Urinary bladder (tissue), 4 donors: ENCODE results near the gene SP6. TPM values are rescaled to one million over a fixed set of nuclear protein-coding genes. Genes with fewer than 3 reads are reported as not detected.

Experiments used
- DNase-seq: peaks from one replicate; pipeline ENCODE4 v3.0.0-alpha.2; 2015; ENCODE audit errors: extremely low spot score
- H3K27ac ChIP-seq: one replicate; pipeline ENCODE4 v1.5.1; 2013; ENCODE audit warnings: low read depth, mild to moderate bottlenecking, moderate library complexity
- H3K36me3 ChIP-seq: one replicate; pipeline ENCODE4 v1.6.1; 2013; ENCODE audit warnings: mild to moderate bottlenecking, moderate library complexity; ENCODE audit not compliant: insufficient read depth
- H3K4me1 ChIP-seq: one replicate; pipeline ENCODE4 v1.6.1; 2013; ENCODE audit warnings: mild to moderate bottlenecking, moderate library complexity; ENCODE audit not compliant: insufficient read depth
- H3K4me3 ChIP-seq: one replicate; pipeline ENCODE4 v1.5.1; 2013; ENCODE audit warnings: low read depth, low read length
- WGBS: extraction: QIAGEN DNeasy Blood & Tissue Kit; methylation state at CpG from one replicate; pipeline ENCODE4 v1.1.7; 2013; 5-methylcytosine and 5-hydroxymethylcytosine counted together
- polyA plus RNA-seq: library from polyadenylated mRNA; stranded (reverse); fragments of 200-250 nt; gene quantifications from one replicate; pipeline ENCODE4 v1.2.3, GENCODE V29; 2013
- total RNA-seq: library from RNA; depleted of rRNA; stranded (reverse); fragments of >200 nt; gene quantifications from one replicate; pipeline ENCODE4 v1.2.3, GENCODE V29; 2014
- donor health status: healthy with polysubstance abuse.
- donor health status: healthy.

The SP6 gene
- total and polyA plus RNA-seq, 2 donors, result 2.2 to 2.3 TPM

DNA sequence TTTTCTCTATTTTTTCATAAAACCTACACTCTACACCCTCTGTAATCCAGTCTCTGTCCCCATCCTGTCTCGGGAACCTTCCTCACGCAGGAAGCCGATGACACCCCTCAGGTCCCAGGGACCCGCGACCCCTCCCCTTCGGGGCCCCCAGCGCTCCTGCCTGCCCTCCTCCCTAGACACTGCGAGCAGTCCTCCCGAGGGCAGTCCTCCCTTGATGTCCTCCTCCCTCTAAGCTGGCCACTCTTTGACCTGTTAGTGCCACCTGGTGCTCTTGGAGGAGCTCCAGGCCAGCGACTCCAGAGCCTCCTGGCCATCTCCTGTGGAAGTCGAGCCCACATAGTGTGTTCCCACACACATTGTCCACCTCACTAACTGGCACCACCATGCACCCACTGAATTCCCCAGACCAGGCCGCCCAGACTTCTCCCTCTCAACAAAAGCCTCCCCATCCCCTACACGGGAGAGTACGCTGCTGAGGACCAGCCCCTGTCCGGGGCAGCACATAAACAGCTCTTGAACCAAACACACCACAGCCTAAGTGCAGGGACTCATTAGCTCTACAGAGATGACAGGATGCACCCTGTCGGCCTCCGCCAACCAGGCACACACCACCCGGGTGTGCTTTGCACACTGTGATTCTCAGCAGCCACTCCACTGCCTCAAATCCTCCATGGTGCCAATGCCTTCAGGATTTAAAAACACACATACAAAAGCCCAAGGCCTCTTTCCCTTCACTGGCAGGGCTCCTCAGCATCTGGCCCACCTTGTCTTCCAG lies 38.6 kb downstream of the SP6 start:
- no peak for DNase-seq
- Histone ChIP-seq H3K4me3 (no peak overlapping the region), H3K4me1 (no peaks in the 10 kb centered on the region), H3K36me3 (peaks cover 8% of the 10 kb centered on the region), H3K27ac (no peak overlapping the region)
- WGBS, result 81% methylated on average over 18 of the region's 18 CpGs

DNA sequence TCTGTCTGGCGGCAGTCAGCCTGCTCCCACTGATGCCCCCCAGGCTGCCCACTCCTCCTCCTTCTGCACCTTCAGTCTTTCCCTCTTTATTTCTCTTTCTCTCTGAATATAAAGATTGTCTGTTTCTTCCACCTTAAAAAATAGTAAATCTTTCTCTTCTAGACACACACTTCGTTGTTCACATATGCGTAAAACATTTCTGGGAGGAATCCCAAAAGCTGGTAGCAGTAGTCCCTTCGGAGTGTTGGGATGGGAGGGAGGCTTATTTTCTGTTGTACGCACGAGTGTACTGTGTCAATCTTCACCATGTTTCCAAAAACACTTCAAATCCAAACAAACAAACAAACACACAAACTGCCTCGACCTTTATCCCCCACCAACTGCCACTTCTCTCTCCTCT lies 39.3 kb downstream of the SP6 start:
- Histone ChIP-seq H3K4me3 (no peak overlapping the region), H3K4me1 (no peaks in the 10 kb centered on the region), H3K27ac (no peak overlapping the region), H3K36me3 (peaks cover 8% of the 10 kb centered on the region)
- 70% methylated on average over 7 of the region's 7 CpGs for WGBS
- DNase-seq, result no peak

DNA sequence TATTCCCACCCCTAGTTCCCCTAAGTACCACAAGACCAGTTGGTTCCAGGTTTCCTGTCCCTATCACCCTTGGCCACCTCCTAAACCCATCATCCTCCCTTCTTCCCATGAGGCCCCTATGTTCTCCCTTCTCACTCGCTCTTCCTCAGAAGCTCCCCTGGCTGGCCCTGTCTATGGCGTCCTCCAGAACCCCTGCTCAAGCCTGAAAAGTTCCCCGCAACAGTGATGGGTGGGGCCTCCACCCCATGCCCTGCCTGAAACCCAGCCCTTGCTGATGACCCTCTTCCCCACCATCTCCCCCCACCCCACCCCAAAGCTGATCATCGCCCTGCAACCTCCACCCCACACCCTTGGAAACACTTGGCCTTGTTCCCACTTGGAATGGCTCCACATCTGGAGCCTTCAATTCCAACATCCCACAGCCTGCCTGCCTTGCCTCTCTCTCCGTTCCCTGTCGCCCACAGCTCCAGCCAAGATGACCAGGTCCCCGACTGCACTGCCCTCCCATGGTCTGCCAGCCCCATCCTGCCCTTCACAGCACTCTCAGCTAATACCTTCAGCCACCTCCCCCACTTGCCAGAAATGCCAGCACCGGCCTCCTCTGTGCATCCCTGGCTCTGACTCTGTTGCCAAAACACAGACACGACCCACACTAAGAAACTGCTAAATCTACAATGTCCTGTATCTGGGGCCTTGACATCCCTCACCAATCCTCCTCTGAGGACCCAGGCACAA lies 39.9 kb downstream of the SP6 start:
- WGBS, result 78% methylated on average over 9 of the region's 9 CpGs
- Histone ChIP-seq H3K4me1 (no peaks in the 10 kb centered on the region), H3K36me3 (peaks cover 8% of the 10 kb centered on the region), H3K4me3 (no peak overlapping the region), H3K27ac (no peak overlapping the region)
- no peak for DNase-seq

DNA sequence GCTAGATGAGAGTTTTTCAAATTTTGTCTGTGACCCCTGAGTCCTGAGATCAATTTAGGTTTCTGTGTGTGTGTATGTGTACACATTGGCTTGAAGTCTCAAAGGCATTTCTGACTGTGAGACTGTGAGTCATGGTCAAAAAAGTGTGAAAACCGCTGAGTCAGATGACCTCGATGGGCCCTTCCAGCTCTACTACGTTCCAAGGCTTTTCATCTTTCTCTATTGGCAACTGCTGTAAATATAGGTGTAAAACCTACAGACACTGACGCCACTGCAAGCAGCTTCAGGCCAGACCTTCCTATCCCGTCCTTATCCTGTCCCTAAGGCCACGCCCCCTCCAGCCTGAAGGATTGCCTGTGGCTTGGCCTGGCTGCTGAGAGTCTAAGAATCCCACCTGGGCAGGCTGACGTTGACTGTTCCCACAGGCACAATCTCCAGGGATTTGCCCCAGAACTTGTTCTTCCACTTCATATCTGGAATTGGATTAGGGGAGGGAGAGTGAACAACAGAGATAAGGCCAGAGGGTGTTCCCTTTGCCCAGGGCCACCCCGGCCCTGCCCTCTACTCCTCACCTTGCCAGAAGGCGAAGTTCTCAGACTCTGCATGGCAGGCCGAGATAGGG lies 40.7 kb downstream of the SP6 start:
- no peaks in the 10 kb centered on the region for H3K4me1 ChIP-seq

DNA sequence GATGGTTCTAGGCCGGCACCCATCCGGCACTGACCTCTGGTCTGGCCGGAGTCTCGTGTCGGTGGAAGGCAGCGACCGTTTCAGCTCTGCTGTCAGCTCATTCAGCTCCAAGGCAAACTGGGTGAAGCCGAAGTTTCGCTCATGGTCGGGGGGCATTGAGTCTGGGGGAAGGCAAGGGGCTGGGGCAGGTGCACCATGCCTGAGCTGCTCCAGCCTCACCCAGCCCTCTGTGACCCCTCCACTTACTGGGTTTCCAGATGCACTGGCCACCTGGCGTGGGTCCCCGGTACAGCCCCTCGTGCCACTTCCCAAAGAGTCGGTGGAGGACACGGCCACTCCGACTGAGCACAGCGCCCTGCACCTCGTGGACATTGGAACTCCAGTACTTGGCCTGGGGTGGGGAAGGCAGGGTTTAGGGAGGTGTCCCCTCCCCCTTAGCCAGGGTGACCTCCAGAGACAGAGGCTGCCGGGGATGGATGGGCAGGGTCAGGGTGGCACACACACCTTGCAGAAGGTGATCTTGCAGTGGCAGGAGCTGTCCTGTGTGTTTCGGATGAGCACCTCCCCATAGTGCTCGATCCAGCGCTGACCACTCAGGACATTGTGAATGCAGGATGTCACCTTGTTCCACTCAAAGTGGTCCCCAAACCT lies 42.0 kb downstream of the SP6 start:
- Histone ChIP-seq H3K4me3 (no peak overlapping the region), H3K36me3 (peaks cover 5% of the 10 kb centered on the region), H3K4me1 (no peaks in the 10 kb centered on the region), H3K27ac (no peak overlapping the region)
- WGBS, result 95% methylated on average over 22 of the region's 22 CpGs
- DNase-seq, result no peak

More for the DNA sequence above, 40.7 kb downstream of the SP6 start:
- H3K36me3 ChIP-seq, result peaks cover 8% of the 10 kb centered on the region
- 61% methylated on average over 10 of the region's 10 CpGs for WGBS
- no peak for DNase-seq
- no peak overlapping the region for H3K4me3 ChIP-seq
- no peak overlapping the region for H3K27ac ChIP-seq

DNA sequence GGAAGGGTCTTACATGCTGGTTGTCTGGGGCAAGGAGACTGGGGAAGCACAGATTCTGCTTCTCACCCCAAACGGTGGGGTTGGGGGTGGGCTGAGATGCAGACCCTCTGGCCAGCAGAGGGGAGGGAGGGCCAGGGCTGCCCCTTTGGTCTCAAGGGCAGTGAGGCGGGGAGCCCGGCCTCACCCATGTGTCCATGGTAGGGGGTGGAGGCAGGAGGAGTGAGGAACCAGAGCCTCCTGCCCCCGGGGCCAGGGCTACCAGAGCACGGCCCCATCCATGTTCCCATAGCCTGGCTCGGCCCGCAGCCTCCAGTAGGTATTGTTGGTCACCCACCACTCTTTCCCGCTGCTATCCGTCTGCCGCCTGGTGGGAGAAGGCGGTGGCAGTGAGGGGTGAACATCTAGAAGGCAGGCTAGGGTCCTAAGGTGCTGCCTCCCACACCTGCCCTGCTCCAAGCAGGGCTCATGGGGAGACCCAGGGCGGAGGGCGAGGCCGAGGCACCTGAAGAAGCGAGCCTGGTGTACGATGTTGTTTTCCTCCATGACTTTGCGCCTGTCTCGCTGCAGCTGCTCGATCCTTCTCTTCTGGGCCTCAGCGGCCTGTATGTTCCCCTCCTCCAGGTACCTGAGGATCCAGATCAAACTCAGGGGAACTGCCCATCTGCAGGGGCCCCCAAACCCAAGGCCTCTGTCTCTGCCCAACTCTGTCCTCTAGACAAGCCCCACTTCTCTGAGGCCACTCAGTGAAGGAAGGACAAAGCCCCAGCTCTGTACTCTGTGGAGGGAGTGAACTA lies 42.7 kb downstream of the SP6 start:
- Histone ChIP-seq H3K4me3 (no peak overlapping the region), H3K36me3 (peaks cover 5% of the 10 kb centered on the region), H3K4me1 (no peaks in the 10 kb centered on the region), H3K27ac (no peak overlapping the region)
- 89% methylated on average over 20 of the region's 20 CpGs for WGBS
- DNase-seq, result no peak

DNA sequence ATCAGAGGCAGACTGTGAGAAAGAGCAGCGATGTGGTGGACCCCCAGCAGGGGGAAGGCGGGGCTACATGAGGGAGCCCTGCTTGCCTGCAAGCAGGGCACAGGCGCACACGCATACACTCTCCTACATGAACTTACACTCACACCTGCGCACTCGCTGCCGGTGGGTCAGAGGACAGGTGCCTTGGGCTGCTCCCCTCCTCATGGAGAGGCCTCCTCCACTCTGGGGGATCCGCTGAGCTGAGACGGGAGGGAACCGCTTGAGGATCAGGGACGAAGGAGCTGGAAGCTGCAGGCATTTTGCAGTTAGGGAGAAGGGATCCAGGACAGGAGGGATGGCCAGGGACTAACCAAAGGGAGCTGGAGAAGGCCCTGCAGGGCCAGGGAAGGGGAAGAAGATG lies 43.5 kb downstream of the SP6 start:
- DNase-seq, result no peak
- no peak overlapping the region for H3K4me3 ChIP-seq
- H3K36me3 ChIP-seq, result peaks cover 5% of the 10 kb centered on the region
- H3K4me1 ChIP-seq, result no peaks in the 10 kb centered on the region
- H3K27ac ChIP-seq, result no peak overlapping the region
- WGBS, result 81% methylated on average over 11 of the region's 11 CpGs

DNA sequence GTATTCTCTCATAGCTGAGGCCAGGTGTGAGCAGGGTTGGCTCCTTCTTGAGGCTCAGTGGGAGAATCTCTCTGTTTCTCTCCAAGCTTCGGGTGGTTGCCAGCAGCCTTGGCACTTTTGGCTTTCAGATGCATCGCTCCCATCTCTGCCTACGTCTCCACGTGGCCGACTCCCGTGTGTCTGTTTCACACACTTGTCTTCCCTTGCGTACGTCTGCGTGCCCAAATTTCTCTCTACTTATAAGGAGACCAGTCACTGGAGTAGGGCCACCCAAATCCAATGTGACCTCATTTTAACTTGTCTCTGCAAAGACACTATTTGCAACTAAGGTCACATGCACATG lies 44.1 kb downstream of the SP6 start:
- no peak for DNase-seq
- 88% methylated on average over 9 of the region's 9 CpGs for WGBS
- no peaks in the 10 kb centered on the region for H3K4me1 ChIP-seq

DNA sequence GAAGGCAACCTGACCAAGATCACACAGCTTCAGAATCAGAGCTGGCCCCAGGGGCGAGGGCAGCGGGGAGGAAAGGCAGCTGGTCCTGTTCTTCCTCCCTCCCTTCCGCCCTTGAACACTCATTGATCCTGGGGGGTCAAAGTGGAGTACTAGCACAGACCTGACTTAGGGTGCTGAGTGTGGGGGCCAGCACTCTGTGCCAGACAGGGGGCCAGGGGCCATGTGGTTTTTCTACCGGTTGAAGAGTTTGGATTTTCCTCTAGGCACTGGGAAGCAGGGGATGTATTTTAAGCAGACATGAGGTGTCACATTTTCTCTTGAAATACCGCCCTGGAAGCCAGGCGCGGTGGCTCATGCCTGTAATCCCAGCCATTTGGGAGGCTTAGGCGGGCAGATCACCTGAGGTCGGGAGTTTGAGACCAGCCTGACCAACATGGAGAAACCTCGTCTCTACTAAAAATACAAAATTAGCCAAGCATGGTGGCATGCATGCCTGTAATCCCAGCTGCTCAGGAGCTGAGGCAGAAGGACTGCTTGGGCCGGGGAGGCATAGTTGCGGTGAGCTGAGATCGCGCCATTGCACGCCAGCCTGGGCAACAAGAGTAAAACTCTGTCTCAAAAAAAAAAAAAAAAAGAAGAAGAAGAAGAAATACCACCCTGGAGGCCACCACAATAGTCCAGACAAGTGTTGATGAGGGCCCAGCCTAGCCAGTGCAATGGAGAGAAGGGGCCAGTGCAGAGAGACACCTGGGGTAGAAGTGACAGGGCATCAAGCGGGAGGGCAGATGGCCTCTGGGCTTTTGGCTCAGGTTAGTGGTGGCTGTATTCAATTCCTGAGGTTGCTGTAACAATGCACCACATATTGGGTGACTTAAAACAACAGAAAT lies 44.7 kb downstream of the SP6 start:
- Histone ChIP-seq H3K36me3 (peaks cover 5% of the 10 kb centered on the region), H3K4me3 (no peak overlapping the region), H3K27ac (no peak overlapping the region), H3K4me1 (no peaks in the 10 kb centered on the region)
- DNase-seq, result no peak
- WGBS, result 90% methylated on average over 16 of the region's 16 CpGs

More for the DNA sequence above, 44.1 kb downstream of the SP6 start:
- H3K36me3 ChIP-seq, result peaks cover 5% of the 10 kb centered on the region
- H3K27ac ChIP-seq, result no peak overlapping the region
- H3K4me3 ChIP-seq, result no peak overlapping the region

DNA sequence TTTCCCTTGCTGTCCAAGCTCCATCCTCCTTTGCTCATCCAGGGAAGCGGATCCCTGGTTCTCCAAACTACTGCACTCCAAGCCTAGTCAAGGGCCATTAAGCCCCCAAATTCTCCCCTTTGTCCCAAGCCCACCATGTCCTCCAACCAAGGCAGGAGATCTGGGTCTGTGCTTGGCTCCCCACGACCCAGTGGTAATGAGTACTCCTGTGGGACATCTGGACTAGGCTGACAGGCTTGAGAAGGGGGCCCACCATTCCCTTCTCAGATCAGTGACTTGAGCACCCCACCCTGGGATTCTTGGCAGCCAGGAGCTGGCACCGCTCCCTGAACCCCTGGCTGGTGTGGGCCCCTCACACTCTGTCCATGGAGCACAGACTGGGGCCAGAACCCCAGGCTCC lies 46.5 kb downstream of the SP6 start:
- Histone ChIP-seq H3K4me3 (no peak overlapping the region), H3K4me1 (no peaks in the 10 kb centered on the region), H3K36me3 (peaks cover 5% of the 10 kb centered on the region), H3K27ac (no peak overlapping the region)
- WGBS, result 65% methylated on average over 3 of the region's 3 CpGs
- DNase-seq, result no peak

DNA sequence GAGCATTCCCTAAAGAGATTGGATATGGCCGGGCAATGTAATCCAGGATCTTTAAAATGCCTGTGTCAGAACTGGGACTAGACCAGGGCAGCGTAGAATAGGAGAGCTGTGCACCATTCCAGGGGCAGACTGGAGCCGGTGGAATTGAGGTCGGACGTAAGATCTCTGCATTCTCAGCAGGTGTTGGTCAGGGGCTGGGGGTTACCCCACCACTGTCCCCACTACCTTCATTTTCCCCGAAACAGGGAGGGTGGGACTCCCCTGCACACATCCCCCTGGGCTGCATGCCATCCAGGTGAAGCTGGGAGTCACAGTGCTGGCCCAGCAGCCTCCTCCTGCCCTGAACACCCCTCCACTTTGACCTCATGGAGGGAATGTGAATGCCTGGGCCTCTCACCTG lies 47.2 kb downstream of the SP6 start:
- Histone ChIP-seq H3K36me3 (peaks cover 5% of the 10 kb centered on the region), H3K4me1 (no peaks in the 10 kb centered on the region), H3K27ac (no peak overlapping the region), H3K4me3 (no peak overlapping the region)
- DNase-seq, result no peak
- WGBS, result 67% methylated on average over 6 of the region's 6 CpGs

DNA sequence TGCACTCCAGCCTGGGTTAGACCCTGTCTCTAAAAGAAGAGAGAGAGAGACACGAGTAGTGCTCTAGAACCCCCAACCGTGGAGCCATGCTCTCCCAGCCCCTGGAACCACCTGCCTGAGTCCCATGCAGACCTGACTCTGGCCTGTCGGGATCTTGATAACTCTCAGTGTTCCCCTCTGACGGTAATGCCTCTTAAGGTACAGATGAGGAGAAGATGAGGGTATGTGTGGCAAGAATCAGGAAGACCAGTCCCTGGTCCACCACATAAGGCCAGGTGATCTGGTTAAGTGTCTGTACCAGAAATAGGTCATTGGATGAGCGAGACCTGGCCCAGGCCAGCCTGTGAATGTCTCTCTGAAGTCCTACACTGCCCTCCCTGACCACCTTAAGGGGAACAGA lies 47.8 kb downstream of the SP6 start:
- no peak overlapping the region for H3K4me3 ChIP-seq
- no peak overlapping the region for H3K27ac ChIP-seq
- H3K36me3 ChIP-seq, result peaks cover 5% of the 10 kb centered on the region
- H3K4me1 ChIP-seq, result no peaks in the 10 kb centered on the region
- whole genome bisulfite sequencing, result 59% methylated on average over 5 of the region's 5 CpGs
- DNase-seq, result no peak
